Measurements from ENCODE around the gene DENND5A. TPM values are rescaled to one million over a fixed set of nuclear protein-coding genes. Genes with fewer than 3 reads are reported as not detected.
"Not testable (repeated sequence)": the region's sequence is repeated elsewhere in the genome, so short reads cannot be mapped to it uniquely, and the experiment has no call there.

The DENND5A gene
- total RNA-seq, 1 donor from 2014 or later, result 105 TPM

DNA sequence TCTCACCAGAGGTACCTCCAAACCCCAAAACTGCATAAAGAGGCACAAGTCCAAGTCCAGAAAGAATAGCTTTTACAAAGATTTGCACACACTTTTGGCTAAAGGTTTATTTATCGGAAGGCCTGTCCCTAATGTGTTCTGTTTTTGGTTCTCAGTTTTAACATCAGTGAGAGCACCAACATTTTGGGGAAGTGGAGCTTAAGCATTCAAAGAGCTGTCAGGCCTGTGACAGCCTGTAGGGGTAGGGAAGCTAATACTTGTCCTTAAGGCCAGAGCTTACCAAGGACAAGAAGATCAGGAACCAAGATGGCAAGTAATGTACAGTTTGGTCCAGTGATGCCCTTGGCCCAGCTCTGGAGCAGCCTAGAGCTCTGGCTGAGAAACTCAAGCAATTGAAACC is 134.9 kb downstream of the DENND5A start:
- intact Hi-C loops (cut with DNase I), result no loop called here
- DNase-seq (ENCODE audit: missing footprints) (no peak), ATAC-seq (no peak)

DNA sequence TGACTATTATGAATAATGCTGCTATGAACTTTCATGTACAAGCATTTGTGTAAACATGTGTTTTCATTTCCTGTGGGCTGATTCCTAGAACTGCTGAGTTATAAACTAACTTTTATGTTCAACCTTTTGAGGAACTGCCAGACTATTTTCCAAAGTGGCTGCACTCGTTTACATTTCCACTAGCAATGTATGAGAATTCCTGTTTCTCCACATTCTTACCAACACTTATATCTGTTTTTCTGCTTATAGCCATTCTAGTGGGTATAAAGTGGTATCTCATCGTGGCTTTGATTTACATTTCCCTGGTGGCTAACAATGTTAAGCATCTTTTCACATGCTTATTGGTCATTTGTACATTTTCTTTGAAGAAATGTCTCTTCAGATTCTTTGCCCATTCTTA is 138.5 kb downstream of the DENND5A start:
- intact Hi-C loops (cut with DNase I), result no loop called here
- no peak for DNase-seq (ENCODE audit: missing footprints)
- ATAC-seq, result no peak

DNA sequence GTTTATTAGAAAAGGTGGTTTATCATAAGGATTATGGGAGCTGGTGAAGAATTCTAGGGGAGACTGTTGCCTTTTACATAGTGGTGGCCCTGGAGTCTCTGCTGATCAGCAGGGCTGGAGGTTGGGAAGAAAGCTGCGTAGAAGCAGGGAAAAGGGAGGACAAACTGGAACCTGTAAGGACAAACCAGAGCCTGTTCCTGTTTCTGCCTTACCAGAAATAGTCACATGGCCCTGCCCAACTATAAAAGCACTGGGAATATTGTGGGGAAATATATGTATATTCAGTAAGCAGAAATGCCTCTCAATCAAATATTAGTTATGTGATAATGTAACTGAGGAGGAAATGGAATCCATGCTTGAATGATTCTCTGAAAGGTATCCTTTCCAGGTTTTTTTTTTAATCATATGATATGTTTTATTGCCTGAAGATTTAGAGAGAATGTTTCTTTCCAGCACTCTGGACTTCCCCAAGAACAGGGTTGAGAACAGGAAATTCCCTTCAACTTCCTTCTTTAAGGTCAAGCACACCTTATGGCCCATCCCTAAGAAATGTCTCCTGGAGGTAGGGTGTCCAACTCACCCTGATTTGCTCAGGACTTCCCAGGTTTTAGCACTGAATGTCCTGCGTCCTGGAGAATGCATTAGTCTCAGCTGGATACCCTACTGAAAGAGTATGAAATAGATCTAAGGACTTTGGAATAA is 139.8 kb downstream of the DENND5A start:
- ATAC-seq (no peak), DNase-seq (ENCODE audit: missing footprints) (no peak)
- intact Hi-C loops (cut with DNase I), result no loop called here

DNA sequence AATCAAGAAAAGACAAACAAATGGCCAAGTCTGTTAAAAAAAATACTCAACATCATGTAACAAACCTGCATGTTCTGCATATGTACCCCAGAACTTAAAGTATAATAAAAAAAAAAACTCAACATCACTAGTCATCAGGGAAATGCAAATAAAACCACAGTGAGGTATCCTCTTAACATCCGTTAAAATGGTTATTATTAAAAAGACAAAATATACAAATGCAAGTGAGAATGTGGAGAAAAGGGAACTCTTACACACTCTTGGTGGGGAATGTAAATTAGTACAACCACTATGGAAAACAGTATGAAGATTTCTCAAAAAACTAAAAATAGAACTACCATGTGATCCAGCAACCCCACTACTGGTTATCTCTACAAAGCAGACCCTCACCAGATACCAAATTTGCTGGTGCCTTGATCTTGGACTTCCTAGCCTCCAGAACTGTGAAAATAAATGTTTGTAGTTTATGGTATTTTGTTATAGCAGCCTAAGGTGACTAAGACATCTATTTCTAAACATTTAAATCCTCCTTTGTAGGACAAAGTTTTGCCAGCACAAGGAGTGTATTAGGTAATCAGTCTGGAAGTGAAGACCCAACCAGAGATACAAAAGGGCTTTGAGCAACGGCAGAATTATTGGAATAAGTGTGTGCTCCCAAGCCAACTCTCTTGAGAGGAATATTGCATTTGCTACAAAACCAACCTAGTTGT is 141.4 kb downstream of the DENND5A start:
- intact Hi-C loops (cut with DNase I), result no loop called here
- DNase-seq (ENCODE audit: missing footprints) (no peak), ATAC-seq (no peak)

DNA sequence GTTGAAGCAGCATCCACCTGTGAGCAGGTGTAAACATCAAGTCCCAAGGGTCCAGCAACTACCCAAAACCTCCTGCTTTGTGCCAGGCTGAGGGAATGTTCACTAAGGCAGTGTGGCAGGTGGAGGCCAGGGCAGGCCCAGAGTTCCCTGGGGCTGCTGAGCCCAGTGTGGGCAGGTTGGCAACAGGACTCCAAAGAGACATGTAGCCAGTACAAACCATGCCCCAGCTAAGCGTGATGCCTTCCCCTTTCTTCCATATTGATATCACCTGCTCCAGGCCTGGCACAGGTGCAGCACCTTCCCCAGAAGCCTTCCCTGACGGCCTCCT is 143.7 kb downstream of the DENND5A start:
- intact Hi-C loops (cut with DNase I), result no loop called here
- ATAC-seq (no peak), DNase-seq (ENCODE audit: missing footprints) (no peak)

DNA sequence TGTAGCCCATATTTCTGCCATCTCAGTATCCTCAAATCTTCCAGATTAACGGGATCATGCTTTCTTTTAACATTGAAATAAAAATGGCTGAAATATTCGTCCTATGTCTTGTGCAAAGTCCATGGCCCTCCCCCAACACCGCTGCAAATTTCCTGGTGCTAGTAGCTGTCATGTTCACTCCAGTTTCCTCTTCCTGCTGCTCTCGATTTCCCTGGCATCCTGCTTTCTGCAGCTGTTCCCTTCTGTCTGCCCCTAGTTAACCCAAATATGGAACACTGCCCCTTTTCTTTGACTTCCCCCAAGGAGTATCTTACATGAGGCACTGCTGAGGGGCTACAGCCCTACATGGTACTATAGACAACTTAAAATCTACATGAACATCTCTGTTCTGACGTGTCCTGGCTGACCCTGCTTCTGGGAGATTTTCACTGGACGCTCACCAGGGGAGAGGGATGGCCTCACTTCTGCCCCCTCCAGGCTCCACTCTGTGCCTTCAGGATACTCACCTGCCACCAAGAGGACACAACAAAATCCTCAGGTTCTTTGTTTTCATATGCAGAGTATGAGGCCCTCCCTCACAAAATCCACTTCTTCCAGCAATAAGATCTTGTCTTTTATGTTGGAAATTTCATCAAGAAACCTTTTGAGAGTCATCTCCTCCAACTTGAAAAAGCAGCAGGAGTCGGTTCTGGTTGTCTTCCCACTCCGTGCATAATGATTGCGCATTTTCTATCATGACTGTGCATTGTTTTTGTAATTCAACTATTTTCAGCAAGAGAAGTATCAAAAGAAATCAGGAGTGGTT is 144.3 kb downstream of the DENND5A start:
- DNase-seq (ENCODE audit: missing footprints) (no peak), ATAC-seq (no peak)
- intact Hi-C loops (cut with DNase I), result no loop called here

DNA sequence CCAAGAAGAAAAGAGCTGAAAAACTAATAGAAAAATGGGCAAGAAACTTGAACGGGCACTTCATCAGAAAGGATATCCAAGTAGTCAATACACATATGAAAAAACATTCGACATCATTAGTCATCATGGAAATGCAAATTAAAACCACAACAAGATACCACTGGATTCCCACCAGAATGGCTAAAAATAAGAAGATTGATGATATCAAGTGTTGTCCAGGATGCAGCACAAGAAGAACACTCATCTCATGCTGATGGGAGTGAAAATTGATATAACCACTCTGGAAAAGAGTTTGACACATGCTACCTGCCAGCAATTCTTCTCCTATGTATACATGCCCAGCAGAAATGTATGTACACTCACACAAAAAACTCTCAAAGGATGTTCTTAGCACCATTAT is 146.9 kb downstream of the DENND5A start:
- DNase-seq (ENCODE audit: missing footprints), result no peak
- intact Hi-C loops (cut with DNase I), result no loop called here
- ATAC-seq, result no peak

DNA sequence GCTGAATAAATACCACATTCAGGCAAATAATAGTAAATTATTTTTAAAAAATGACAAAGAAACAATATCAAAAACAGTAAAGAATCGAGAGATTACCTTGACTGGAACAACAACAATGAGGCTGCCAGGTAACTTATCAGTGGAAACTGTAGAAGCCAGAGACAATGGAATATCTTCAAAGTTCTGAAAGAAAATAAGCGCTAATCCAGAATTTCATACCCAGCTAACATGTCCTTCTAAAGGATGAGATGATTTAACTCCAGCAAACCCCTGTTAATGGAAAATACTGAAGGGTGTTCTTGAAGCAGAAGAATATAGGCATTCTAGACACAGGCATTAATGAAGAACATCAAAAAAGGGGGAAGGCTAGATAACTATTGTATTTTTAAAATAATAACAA is 153.1 kb downstream of the DENND5A start:
- intact Hi-C loops (cut with DNase I), result no loop called here
- no peak for DNase-seq (ENCODE audit: missing footprints)
- ATAC-seq, result no peak

DNA sequence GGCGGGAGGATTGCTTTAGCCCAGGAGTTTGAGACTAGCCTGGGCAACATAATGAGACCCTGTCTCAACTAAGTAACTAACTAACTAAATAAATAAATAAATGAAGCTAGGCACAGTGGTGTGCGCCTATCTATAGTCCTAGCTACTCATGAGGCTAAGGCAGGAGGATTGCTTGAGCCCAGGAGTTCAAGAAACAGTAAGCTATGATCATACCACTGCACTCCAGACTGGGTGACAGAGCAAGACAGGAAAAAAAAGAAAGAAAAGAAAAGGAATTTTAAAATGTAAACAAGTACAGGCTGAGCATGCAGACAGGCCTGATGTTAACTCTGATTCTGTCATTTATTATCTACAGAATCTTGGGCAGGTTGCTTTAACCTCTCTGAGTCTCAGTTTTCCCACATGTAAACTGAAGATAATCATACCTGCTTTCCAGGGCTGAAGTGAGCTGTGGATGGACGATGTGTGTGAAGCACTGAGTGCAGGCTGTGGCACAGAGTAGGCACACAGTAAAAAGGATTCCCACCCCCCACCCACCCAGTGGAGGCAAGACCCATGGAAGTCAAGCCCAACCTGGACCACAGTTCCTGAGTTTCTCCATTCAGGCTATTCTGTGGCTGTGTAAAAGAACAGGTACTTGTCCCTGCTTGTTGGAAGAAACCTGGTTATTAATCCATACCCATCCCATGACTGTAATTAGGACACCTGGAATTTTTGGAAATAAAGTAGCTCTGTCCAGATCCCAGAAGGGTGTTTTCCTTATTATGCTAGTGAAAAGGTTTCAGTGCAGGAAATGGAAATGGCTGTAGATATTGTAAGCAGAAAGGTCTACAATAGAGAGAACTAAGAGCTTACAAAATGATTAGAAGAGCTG is 155.1 kb downstream of the DENND5A start:
- intact Hi-C loops (cut with DNase I), result no loop called here
- DNase-seq (ENCODE audit: missing footprints), result no peak
- no peak for ATAC-seq

DNA sequence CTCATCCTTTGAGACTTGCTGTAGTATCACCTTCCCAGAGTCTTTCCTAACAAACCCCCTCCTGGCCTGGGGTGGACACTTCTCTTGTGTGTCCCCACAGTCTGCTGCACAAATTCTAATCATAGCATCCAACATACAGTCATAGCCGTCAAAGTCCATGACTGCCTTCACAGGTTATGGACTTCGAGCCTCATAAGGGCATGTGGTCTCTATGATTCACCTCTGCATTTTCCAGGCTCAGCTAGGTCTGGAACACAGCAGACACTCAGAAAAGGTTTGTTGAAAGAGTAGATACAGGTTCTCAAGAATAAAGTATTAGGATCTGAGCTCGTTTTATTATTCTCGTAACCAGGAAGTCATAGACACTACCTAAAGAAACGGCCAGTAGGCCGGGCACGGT is 160.6 kb downstream of the DENND5A start:
- ATAC-seq (no peak), DNase-seq (ENCODE audit: missing footprints) (no peak)
- intact Hi-C loops (cut with DNase I), result no loop called here

DNA sequence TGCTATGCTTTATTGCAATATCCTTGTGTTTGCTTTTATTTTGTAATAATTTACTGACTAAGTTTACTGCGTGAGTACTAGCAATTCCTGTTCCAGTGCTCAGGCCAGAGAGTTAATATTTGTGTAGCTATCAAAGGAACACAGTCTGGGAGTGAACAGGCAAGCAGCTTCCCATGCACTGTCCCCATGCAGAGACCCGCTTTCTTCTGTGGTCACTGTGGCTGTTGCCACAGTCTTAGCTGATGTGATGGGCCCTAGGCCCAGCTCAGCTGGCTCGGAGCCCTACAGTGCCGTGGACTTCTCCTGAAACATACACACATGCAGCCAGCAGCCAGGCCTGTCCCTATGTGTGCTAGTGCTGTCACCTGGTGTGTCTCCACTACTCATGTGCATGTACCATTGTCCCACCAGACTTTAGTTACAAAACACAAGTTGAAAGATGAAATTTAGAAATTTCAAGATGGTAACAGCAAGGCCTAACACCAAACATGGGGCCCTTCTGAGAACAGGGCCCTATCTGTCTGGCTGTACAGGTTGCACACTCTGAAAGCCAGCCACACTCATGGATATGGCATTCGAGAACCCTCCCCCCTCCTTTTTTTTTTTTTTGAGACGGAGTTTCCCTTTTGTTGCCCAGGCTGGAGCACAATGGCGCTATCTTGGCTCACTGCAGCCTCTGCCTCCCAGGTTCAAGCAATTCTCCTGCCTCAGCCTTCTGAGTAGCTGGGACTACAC is 161.4 kb downstream of the DENND5A start:
- ATAC-seq, result no peak
- DNase-seq (ENCODE audit: missing footprints), result no peak
- intact Hi-C loops (cut with DNase I), result no loop called here

DNA sequence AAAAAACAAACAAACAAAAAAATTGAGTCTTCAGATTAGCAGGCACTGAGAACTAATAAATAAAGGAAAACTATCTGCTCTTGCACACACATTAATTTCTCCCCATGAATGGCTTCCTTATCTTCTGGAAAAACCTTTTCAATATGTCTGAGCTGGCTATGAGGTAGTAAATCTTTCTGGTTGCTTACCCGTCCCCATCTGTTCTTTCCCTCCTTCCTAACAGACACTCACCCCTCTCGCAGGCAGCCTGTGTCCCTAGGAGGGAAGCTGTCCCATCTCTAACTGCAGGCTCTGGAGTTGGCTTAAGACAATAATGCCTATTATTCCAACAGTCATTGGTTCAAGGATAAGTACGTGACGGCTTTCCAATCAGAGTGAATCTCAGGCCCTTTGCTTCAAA is 165.5 kb downstream of the DENND5A start:
- no peak for ATAC-seq
- intact Hi-C loops (cut with DNase I), result no loop called here
- no peak for DNase-seq (ENCODE audit: missing footprints)

DNA sequence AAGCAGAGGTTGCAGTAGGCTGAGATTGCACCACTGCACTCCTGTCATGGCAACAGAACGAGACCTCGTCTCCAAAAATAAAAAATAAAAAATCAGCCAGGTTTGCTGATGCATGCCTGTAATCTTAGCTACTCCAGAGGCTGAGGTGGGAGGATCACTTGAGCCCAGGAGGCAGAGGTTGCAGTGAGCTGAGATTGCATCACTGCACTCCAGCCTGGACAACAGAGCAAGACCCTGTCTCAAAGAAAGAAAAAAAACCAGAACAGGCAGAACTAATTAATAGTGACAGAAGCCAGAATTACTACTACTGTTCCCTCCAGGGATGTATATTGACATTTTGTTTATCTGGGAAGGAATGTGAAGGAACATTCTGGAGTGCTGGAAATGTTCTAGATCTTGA is 166.7 kb downstream of the DENND5A start:
- DNase-seq (ENCODE audit: missing footprints); ATAC-seq; intact Hi-C loops (cut with DNase I): not testable (repeated sequence)

DNA sequence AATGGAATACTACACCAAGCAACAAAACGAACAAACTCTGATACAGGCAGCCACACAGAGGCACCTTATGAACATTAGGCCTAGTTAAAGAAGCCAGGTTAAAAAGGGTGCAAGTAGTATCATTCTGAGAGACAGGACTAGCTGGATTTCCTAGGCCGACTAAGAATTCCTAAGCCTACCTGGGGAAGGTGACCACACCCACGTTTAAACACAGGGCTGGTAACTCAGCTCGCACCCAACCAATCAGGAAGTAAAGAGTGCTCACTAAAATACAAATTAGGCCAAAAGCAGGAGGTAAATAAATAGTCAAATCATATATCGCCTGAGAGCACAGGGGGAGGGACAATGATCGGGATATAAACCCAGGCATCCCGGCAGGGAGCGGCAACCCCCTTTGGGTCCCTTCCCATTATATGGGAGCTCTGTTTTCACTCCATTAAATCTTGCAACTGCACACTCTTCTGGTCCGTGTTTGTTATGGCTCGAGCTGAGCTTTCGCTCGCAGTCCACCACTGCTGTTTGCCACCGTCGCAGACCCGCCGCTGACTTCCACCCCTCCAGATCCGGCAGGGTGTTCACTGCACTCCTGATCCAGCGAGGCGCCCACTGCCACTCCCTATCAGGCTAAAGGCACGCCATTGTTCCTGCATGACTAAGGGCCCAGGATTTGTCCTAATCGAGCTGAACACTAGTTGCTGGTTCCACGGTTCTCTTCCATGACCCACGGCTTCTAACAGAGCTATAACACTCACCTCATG is 167.8 kb downstream of the DENND5A start:
- ATAC-seq; DNase-seq (ENCODE audit: missing footprints); intact Hi-C loops (cut with DNase I): not testable (repeated sequence)

DNA sequence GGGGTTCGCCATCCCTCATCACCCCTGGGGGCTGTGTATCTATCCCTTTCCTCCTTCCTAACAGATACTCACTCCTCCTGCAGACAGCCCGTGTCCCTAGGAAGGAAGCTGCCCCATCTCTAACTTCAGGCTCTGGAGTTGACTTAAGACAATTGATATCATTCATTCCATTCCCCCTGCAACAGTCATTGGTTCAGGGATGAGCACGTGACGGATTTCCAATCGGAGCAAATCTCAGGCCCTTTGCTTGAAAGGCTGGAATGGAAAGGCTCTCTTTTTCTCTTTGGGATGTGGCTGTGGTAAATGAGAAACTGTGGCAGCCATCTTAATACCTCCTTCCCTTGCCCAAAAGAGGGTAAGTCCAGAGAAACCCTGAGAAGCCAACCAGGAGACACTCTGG is 168.7 kb downstream of the DENND5A start:
- ATAC-seq (no peak), DNase-seq (ENCODE audit: missing footprints) (no peak)
- intact Hi-C loops (cut with DNase I), result no loop called here

DNA sequence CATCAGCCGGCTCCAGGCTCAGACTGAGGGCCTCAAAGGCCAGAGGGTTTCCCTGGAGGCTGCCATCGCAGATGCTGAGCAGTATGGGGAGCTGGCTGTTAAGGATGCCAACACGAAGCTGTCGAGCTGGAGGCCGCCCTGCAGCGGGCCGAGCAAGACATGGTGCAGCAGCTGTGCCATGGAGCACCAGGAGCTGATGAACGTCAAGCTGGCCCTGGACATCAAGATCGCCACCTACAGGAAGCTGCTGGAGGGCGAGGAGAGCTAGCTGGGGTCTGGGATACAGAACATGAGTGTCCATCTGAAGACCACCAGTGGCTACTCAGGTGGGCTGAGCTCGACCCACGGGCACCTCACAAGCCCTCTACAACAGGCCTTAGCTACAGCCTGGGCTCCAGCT is 169.7 kb downstream of the DENND5A start:
- intact Hi-C loops (cut with DNase I), result no loop called here
- DNase-seq (ENCODE audit: missing footprints), result no peak
- no peak for ATAC-seq

DNA sequence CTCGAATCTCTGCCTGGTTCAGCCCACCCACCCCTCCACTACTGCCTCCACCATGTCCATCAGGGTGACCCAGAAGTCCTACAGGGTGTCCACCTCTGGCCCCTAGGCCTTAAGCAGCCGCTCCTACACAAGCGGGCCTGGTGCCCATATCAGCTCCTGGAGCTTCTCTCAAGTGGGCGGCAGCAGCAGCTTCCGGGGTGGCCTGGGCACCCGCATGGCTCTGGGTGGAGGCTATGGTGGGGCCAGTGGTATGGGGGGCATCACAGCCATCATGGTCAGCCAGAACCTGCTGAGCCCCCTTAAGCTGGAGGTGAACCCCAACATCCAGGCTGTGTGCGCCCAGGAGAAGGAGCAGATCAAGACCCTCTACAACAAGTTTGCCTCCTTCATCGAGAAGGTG is 170.7 kb downstream of the DENND5A start:
- ATAC-seq (no peak), DNase-seq (ENCODE audit: missing footprints) (no peak)
- intact Hi-C loops (cut with DNase I), result no loop called here

All from Right ventricle myocardium inferior (tissue), 1 donor.